GM12878 (cell line): Measurements from ENCODE around the gene ANO7. TPM values are rescaled to one million over a fixed set of nuclear protein-coding genes. Genes with fewer than 3 reads are reported as not detected.

Source experiments
- ATAC-seq: fragments of 200-7000 bp; cut with Tn5 transposase; 3 replicates; pipeline ENCODE4 v1.9.1; 2020; ENCODE audit warnings: mild to moderate bottlenecking, moderate library complexity
- BruUV-seq: library from RNA; stranded (reverse); fragments of 400-500 nt; replicated peaks from 2 replicates; lab custom pipeline; 2021; lab: Mats Ljungman, UMichigan
- CTCF ChIA-PET: fragments of 300-600 bp; sonication (Branson Sonifier 250); formaldehyde crosslinking; extraction: SDS; loops from one replicate; lab custom pipeline; 2021; ENCODE audit warnings: inconsistent platforms; lab: Yijun Ruan, JAX
- POLR2A ChIA-PET: fragments of 350-600 bp; formaldehyde crosslinking; extraction: SDS; loops from one replicate; lab custom pipeline; 2021; ENCODE audit warnings: inconsistent platforms; lab: Charles Lee
- RAD21 ChIA-PET: fragments of 300-600 bp; sonication (Branson Sonifier 250); formaldehyde crosslinking; loops from one replicate; lab custom pipeline; 2023; ENCODE audit warnings: antibody characterized with exemption; ENCODE audit not compliant: unreplicated experiment; lab: Charles Lee
- SMC1A ChIA-PET: fragments of 300-600 bp; sonication (Branson Sonifier 250); formaldehyde crosslinking; loops from one replicate; lab custom pipeline; 2023; ENCODE audit not compliant: unreplicated experiment, uncharacterized antibody; lab: Charles Lee
- DNase-seq: peaks from one replicate; pipeline ENCODE4 v3.0.0-alpha.2; 2011; ENCODE audit warnings: low read depth, low spot score
- FAIRE-seq: peaks from 3 replicates; lab custom pipeline; 2011; peaks lifted over from hg19 to GRCh38; lab: Jason Lieb, UNC
- H2AFZ ChIP-seq: 2 replicates; pipeline ENCODE4 v1.6.0; 2011; ENCODE audit warnings: low read depth, low read length, control low read depth; ENCODE audit not compliant: control insufficient read depth
- H3K27ac ChIP-seq: 2 replicates; pipeline ENCODE4 v1.5.1; 2011; ENCODE audit warnings: control low read depth; ENCODE audit not compliant: control insufficient read depth, insufficient read depth
- H3K27me3 ChIP-seq, 2 experiments: replicated peaks in 1 of 2; 2 replicates each; pipeline versions ENCODE4 v1.6.0 to v1.6.1; 2011; ENCODE audit warnings: low read length in 1 of 2; ENCODE audit not compliant: control insufficient read depth in 2 of 2, insufficient read depth in 2 of 2
- H3K36me3 ChIP-seq, 2 experiments: 2 replicates each; pipeline ENCODE4 v1.5.1; 2011; ENCODE audit warnings: low read length in 1 of 2; ENCODE audit not compliant: control insufficient read depth in 2 of 2, insufficient read depth in 2 of 2
- H3K4me1 ChIP-seq: 2 replicates; pipeline ENCODE4 v1.6.1; 2011; ENCODE audit warnings: mild to moderate bottlenecking, low read length, moderate library complexity, mixed read lengths; ENCODE audit not compliant: control insufficient read depth, insufficient read depth
- H3K4me2 ChIP-seq: 2 replicates; pipeline ENCODE4 v1.6.0; 2011; ENCODE audit warnings: control low read depth; ENCODE audit not compliant: control insufficient read depth, insufficient read depth
- H3K4me3 ChIP-seq: fragments of 200-600 bp; sonication (generic); 2 replicates; pipeline ENCODE4 v1.5.1; 2016
- H3K79me2 ChIP-seq: 2 replicates; pipeline ENCODE4 v1.6.0; 2011; ENCODE audit warnings: low read length; ENCODE audit not compliant: control insufficient read depth, insufficient read depth
- H3K9ac ChIP-seq: 2 replicates; pipeline ENCODE4 v1.8.0; 2011; ENCODE audit warnings: low read length, control low read depth, mixed read lengths; ENCODE audit not compliant: control insufficient read depth, insufficient read depth
- H3K9me3 ChIP-seq: replicated peaks from 3 replicates; pipeline ENCODE4 v1.5.1; 2011; ENCODE audit warnings: mild to moderate bottlenecking, low read length; ENCODE audit not compliant: control insufficient read depth, insufficient read depth
- H4K20me1 ChIP-seq: 2 replicates; pipeline ENCODE4 v1.6.0; 2011; ENCODE audit not compliant: control insufficient read depth, insufficient read depth
- CBFB ChIP-seq: IDR thresholded peaks from 2 replicates; pipeline ENCODE4 v1.6.1; 2016; ENCODE audit warnings: antibody characterized with exemption, low read depth
- EZH2 ChIP-seq: IDR thresholded peaks from 2 replicates; pipeline ENCODE4 v1.6.1; 2012; ENCODE audit warnings: low read depth, mild to moderate bottlenecking, control low read depth, inconsistent platforms, low read length, borderline replicate concordance; ENCODE audit not compliant: control insufficient read depth
- JUND ChIP-seq: IDR thresholded peaks from 2 replicates; pipeline ENCODE4 v1.6.1; 2012; ENCODE audit warnings: low read depth, mild to moderate bottlenecking, low read length, improper control_type of control experiment, moderate library complexity
- MLLT1 ChIP-seq: fragments of 450-650 bp; IDR thresholded peaks from 2 replicates; pipeline ENCODE4 v1.6.1; 2016; ENCODE audit warnings: mild to moderate bottlenecking
- PAX8 ChIP-seq: fragments of 450-650 bp; IDR thresholded peaks from 2 replicates; pipeline ENCODE4 v1.6.1; 2017; ENCODE audit warnings: mild to moderate bottlenecking, moderate library complexity
- RFX5 ChIP-seq: IDR thresholded peaks from 2 replicates; pipeline ENCODE4 v1.6.1; 2011; ENCODE audit warnings: low read depth, low read length, improper control_type of control experiment
- SRF ChIP-seq, 2 experiments: IDR thresholded peaks; 2 replicates each; pipeline ENCODE4 v1.6.1; 2011; ENCODE audit warnings: low read depth in 2 of 2, low read length in 2 of 2, mild to moderate bottlenecking in 1 of 2, moderate library complexity in 1 of 2
- STAT1 ChIP-seq: fragments of 450-650 bp; conservative IDR thresholded peaks from 2 replicates; pipeline ENCODE4 v1.6.1; 2014; ENCODE audit warnings: antibody characterized with exemption, mild to moderate bottlenecking
- WGBS: methylation state at CpG from one replicate; pipeline ENCODE4 v1.1.6; 2016; ENCODE audit warnings: low lambda C conversion rate; ENCODE audit not compliant: insufficient replicate concordance, insufficient coverage; ENCODE audit errors: missing lambda C conversion rate; 5-methylcytosine and 5-hydroxymethylcytosine counted together
- in situ Hi-C: fragments of 300-500 bp; cut with MboI; formaldehyde crosslinking; loops from 9 replicates; pipeline ENCODE4 v1.14.3; 2018; ENCODE audit warnings: mixed read lengths
- intact Hi-C: fragments of 100-400 bp; cut with micrococcal nuclease; formaldehyde crosslinking; loops from one replicate; pipeline ENCODE4 v1.14.2; 2022; ENCODE audit not compliant: unreplicated experiment
- polyA plus RNA-seq, 11 experiments: library from polyadenylated mRNA; depleted of rRNA in 4 of 11; unstranded in 6 of 11; stranded (reverse) in 5 of 11; fragments of >200 nt; fragmentation: Nextera tagmentation in 4 of 11; fragmentation: Illumina TruSeq in 1 of 11; extraction: Ambion mirVana in 4 of 11; extraction: Trizol in 1 of 11; gene quantifications; 1 replicate in 1 of 11; 2 replicates in 10 of 11; pipeline versions ENCODE4 v1.2.1 to v1.2.3, GENCODE V29; 2011 to 2016; ENCODE audit warnings: inconsistent platforms in 2 of 11, missing spikeins in 2 of 11, low read depth in 1 of 11
- total RNA-seq, 4 experiments: library from RNA; depleted of rRNA in 3 of 4; stranded (reverse); fragments of >200 nt in 3 of 4; fragmentation: Illumina TruSeq in 1 of 4; extraction: Trizol in 1 of 4; gene quantifications; 2 replicates each; pipeline versions ENCODE4 v1.2.1 to v1.2.3, GENCODE V29; 2013 to 2021
- TF ChIP-seq, protein P1 (sequence below): fragments of 450-650 bp; formaldehyde crosslinking; IDR thresholded peaks from 2 replicates; pipeline ENCODE4 v1.4.0; 2020; ENCODE audit warnings: mild to moderate bottlenecking, moderate library complexity
- TF ChIP-seq, protein P2 (sequence below): fragments of 450-650 bp; IDR thresholded peaks from 2 replicates; pipeline ENCODE4 v1.6.1; 2018; ENCODE audit warnings: mild to moderate bottlenecking, low read depth, moderate library complexity; ENCODE audit not compliant: partially characterized antibody

ANO7 gene
- total and polyA plus RNA-seq, 10 of the 15 experiments (the other 5 are each of a cell fraction or from before 2014, with no cell fraction given): 0.08 to 1.4 (median 0.44) TPM

GRCh38 chr2:241158546-241158900 lies 30.0 kb upstream of the ANO7 start:
- intact Hi-C loops (no loop called here), in situ Hi-C loops (no loop called here)
- no peak overlapping the region for H3K4me2 ChIP-seq
- no peaks in the 10 kb centered on the region for H3K9me3 ChIP-seq
- H2AFZ ChIP-seq: no peak overlapping the region
- ChIA-PET CTCF (no interaction called here), RAD21 (no interaction called here), POLR2A (no interaction called here), SMC1A (no interaction called here)
- peaks cover 6 to 41% of the 10 kb centered on the region in 2 experiments for H3K36me3 ChIP-seq
- DNase-seq (no peak), FAIRE-seq (no peak), ATAC-seq (no peak)
- no peaks in the 10 kb centered on the region for H3K79me2 ChIP-seq
- no TSS peak for BruUV-seq
- no peaks in the 10 kb centered on the region for H4K20me1 ChIP-seq
- H3K27me3 ChIP-seq: no peaks in the 10 kb centered on the region
- H3K4me1 ChIP-seq: no peaks in the 10 kb centered on the region; the same call in 1 of the 2 replicates
- H3K4me3 ChIP-seq: no peak overlapping the region
- H3K9ac ChIP-seq: no peak overlapping the region
- TF ChIP-seq STAT1 (no peak), SRF (IDR thresholded peaks at IDR 0.05; ENCODE audit: low read depth in 2 of 2, low read length in 2 of 2) (no peak), JUND (no peak), CBFB (no peak), RFX5 (no peak), PAX8 (no peak), EZH2 (no peak), MLLT1 (no peak)
- TF ChIP-seq, protein P1, sequence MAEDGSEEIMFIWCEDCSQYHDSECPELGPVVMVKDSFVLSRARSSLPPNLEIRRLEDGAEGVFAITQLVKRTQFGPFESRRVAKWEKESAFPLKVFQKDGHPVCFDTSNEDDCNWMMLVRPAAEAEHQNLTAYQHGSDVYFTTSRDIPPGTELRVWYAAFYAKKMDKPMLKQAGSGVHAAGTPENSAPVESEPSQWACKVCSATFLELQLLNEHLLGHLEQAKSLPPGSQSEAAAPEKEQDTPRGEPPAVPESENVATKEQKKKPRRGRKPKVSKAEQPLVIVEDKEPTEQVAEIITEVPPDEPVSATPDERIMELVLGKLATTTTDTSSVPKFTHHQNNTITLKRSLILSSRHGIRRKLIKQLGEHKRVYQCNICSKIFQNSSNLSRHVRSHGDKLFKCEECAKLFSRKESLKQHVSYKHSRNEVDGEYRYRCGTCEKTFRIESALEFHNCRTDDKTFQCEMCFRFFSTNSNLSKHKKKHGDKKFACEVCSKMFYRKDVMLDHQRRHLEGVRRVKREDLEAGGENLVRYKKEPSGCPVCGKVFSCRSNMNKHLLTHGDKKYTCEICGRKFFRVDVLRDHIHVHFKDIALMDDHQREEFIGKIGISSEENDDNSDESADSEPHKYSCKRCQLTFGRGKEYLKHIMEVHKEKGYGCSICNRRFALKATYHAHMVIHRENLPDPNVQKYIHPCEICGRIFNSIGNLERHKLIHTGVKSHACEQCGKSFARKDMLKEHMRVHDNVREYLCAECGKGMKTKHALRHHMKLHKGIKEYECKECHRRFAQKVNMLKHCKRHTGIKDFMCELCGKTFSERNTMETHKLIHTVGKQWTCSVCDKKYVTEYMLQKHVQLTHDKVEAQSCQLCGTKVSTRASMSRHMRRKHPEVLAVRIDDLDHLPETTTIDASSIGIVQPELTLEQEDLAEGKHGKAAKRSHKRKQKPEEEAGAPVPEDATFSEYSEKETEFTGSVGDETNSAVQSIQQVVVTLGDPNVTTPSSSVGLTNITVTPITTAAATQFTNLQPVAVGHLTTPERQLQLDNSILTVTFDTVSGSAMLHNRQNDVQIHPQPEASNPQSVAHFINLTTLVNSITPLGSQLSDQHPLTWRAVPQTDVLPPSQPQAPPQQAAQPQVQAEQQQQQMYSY (CRISPR knock-in tag): no peak
- TF ChIP-seq, protein P2, sequence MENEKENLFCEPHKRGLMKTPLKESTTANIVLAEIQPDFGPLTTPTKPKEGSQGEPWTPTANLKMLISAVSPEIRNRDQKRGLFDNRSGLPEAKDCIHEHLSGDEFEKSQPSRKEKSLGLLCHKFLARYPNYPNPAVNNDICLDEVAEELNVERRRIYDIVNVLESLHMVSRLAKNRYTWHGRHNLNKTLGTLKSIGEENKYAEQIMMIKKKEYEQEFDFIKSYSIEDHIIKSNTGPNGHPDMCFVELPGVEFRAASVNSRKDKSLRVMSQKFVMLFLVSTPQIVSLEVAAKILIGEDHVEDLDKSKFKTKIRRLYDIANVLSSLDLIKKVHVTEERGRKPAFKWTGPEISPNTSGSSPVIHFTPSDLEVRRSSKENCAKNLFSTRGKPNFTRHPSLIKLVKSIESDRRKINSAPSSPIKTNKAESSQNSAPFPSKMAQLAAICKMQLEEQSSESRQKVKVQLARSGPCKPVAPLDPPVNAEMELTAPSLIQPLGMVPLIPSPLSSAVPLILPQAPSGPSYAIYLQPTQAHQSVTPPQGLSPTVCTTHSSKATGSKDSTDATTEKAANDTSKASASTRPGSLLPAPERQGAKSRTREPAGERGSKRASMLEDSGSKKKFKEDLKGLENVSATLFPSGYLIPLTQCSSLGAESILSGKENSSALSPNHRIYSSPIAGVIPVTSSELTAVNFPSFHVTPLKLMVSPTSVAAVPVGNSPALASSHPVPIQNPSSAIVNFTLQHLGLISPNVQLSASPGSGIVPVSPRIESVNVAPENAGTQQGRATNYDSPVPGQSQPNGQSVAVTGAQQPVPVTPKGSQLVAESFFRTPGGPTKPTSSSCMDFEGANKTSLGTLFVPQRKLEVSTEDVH: no peak
- H3K27ac ChIP-seq: no peak overlapping the region
- 91% methylated on average over 8 of the region's 8 CpGs for WGBS
